HepG2 (cell line): ENCODE measurements around the gene SEMA3F. TPM values are rescaled to one million over a fixed set of nuclear protein-coding genes. Genes with fewer than 3 reads are reported as not detected.
A peak's percentile ranks its signal among the peaks of the same experiment; 100 is the strongest.

Source experiments
- ARHGAP35 ChIP-seq: sonication (generic); formaldehyde crosslinking; IDR thresholded peaks from 2 replicates; pipeline ENCODE4 v1.9.0; 2022; ENCODE audit warnings: mild to moderate bottlenecking, inconsistent platforms, moderate library complexity, missing genetic modification reagents, borderline replicate concordance
- ATF5 ChIP-seq: sonication (generic); formaldehyde crosslinking; IDR thresholded peaks from 2 replicates; pipeline ENCODE4 v1.4.0; 2020; ENCODE audit warnings: mild to moderate bottlenecking, low read depth, missing genetic modification reagents
- CBX5 ChIP-seq: sonication (generic); formaldehyde crosslinking; IDR thresholded peaks from 2 replicates; pipeline ENCODE4 v1.4.0; 2020; ENCODE audit warnings: missing genetic modification reagents, borderline replicate concordance
- DNMT3B ChIP-seq: conservative IDR thresholded peaks from 2 replicates; pipeline ENCODE4 v1.6.1; 2016; ENCODE audit warnings: missing biosample characterization, control low read depth
- DPF2 ChIP-seq: sonication (generic); formaldehyde crosslinking; IDR thresholded peaks from 2 replicates; pipeline ENCODE4 v1.4.0; 2020; ENCODE audit warnings: mild to moderate bottlenecking, low read depth, missing genetic modification reagents, borderline replicate concordance
- FOSL2 ChIP-seq: sonication (generic); formaldehyde crosslinking; IDR thresholded peaks from 2 replicates; pipeline ENCODE4 v1.4.0; 2020; ENCODE audit warnings: missing genetic modification reagents
- GTF3A ChIP-seq: sonication (generic); formaldehyde crosslinking; conservative IDR thresholded peaks from 2 replicates; pipeline ENCODE4 v1.4.0; 2020; ENCODE audit warnings: mild to moderate bottlenecking, missing genetic modification reagents
- HBP1 ChIP-seq: IDR thresholded peaks from 2 replicates; pipeline ENCODE4 v1.6.1; 2016; ENCODE audit warnings: low read depth, control low read depth
- MTA3 ChIP-seq: sonication (generic); formaldehyde crosslinking; IDR thresholded peaks from 2 replicates; pipeline ENCODE4 v1.4.0; 2020; ENCODE audit warnings: missing genetic modification reagents
- SMAD9 ChIP-seq: sonication (generic); formaldehyde crosslinking; IDR thresholded peaks from 2 replicates; pipeline ENCODE4 v1.5.1; 2020; ENCODE audit warnings: mild to moderate bottlenecking, missing genetic modification reagents
- SRSF4 ChIP-seq: fragments of 200-400 bp; formaldehyde crosslinking; IDR thresholded peaks from one replicate; pipeline ENCODE4 v1.6.1; 2018; ENCODE audit warnings: mild to moderate bottlenecking, low read depth, low read length, moderate library complexity; ENCODE audit not compliant: poor library complexity, severe bottlenecking
- ZBED4 ChIP-seq: sonication (generic); formaldehyde crosslinking; IDR thresholded peaks from 2 replicates; pipeline ENCODE4 v1.4.0; 2020; ENCODE audit warnings: missing genetic modification reagents, borderline replicate concordance
- ZC3H4 ChIP-seq: sonication (generic); formaldehyde crosslinking; IDR thresholded peaks from 2 replicates; pipeline ENCODE4 v1.4.0; 2020; ENCODE audit warnings: missing genetic modification reagents, borderline replicate concordance
- ZNF234 ChIP-seq: sonication (generic); formaldehyde crosslinking; conservative IDR thresholded peaks from 2 replicates; pipeline ENCODE4 v1.5.1; 2020; ENCODE audit warnings: mild to moderate bottlenecking, missing genetic modification reagents
- ZNF431 ChIP-seq: sonication (generic); formaldehyde crosslinking; IDR thresholded peaks from 2 replicates; pipeline ENCODE4 v1.9.0; 2022; ENCODE audit warnings: missing genetic modification reagents, low read depth, mild to moderate bottlenecking, borderline replicate concordance
- ZNF772 ChIP-seq: sonication (generic); formaldehyde crosslinking; IDR thresholded peaks from 2 replicates; pipeline ENCODE4 v1.5.0; 2020; ENCODE audit warnings: mild to moderate bottlenecking, missing genetic modification reagents
- polyA plus RNA-seq, 8 experiments: library from polyadenylated mRNA; depleted of rRNA in 3 of 8; stranded (reverse) in 7 of 8; unstranded in 1 of 8; fragments of >200 nt; fragmentation: Illumina TruSeq in 4 of 8; extraction: Trizol in 4 of 8; gene quantifications; 2 replicates each; pipeline versions ENCODE4 v1.2.1 to v1.2.3, GENCODE V29; 2011 to 2016; ENCODE audit warnings: low read depth in 4 of 8, missing spikeins in 1 of 8, mixed read lengths in 1 of 8; ENCODE audit not compliant: insufficient read depth in 1 of 8
- total RNA-seq, 5 experiments: library from RNA; depleted of rRNA; stranded (reverse); fragments of >200 nt; fragmentation: Illumina TruSeq; extraction: Trizol; gene quantifications; 2 replicates each; pipeline ENCODE4 v1.2.3, GENCODE V29; 2016; ENCODE audit warnings: low read depth in 1 of 5
- TF ChIP-seq, protein P1 (sequence below): sonication (generic); formaldehyde crosslinking; IDR thresholded peaks from 2 replicates; pipeline ENCODE4 v1.4.0; 2020; ENCODE audit warnings: mild to moderate bottlenecking, missing genetic modification reagents
- TF ChIP-seq, protein P2 (sequence below): sonication (generic); formaldehyde crosslinking; IDR thresholded peaks from 2 replicates; pipeline ENCODE4; 2020; ENCODE audit warnings: missing genetic modification reagents, mild to moderate bottlenecking, borderline replicate concordance

Gene SEMA3F
- total and polyA plus RNA-seq, 2 of the 13 experiments (the other 11 are each of a cell fraction or from before 2014, with no cell fraction given) = 7.6 to 17.2 TPM

GRCh38 chr3:50208677-50209344 is 53.7 kb downstream of the SEMA3F start (continued):
- TF ChIP-seq, protein P1, sequence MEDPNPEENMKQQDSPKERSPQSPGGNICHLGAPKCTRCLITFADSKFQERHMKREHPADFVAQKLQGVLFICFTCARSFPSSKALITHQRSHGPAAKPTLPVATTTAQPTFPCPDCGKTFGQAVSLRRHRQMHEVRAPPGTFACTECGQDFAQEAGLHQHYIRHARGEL (CRISPR knock-in tag) = no peak
- TF ChIP-seq GTF3A (CRISPR knock-in tag) = no peak
- TF ChIP-seq CBX5 (CRISPR knock-in tag) = no peak; the same call in 1 of the 2 replicates
- TF ChIP-seq ATF5 (CRISPR knock-in tag) = no peak
- TF ChIP-seq ZNF431 (CRISPR knock-in tag) = no peak; the same call in 1 of the 2 replicates
- no peak for TF ChIP-seq ZC3H4 (CRISPR knock-in tag)
- no peak for TF ChIP-seq HBP1 (CRISPR knock-in tag)
- TF ChIP-seq ZNF772 (CRISPR knock-in tag) = peak; percentile 61; the same call in 1 of the 2 replicates
- no peak for TF ChIP-seq ZNF234
- TF ChIP-seq DNMT3B (CRISPR knock-in tag) = no peak
- no peak for TF ChIP-seq SMAD9 (CRISPR knock-in tag)
- peak; percentile 95; the same call in 1 of the 2 replicates for TF ChIP-seq DPF2
- peak; percentile 95 for TF ChIP-seq ZBED4
- TF ChIP-seq, protein P2, sequence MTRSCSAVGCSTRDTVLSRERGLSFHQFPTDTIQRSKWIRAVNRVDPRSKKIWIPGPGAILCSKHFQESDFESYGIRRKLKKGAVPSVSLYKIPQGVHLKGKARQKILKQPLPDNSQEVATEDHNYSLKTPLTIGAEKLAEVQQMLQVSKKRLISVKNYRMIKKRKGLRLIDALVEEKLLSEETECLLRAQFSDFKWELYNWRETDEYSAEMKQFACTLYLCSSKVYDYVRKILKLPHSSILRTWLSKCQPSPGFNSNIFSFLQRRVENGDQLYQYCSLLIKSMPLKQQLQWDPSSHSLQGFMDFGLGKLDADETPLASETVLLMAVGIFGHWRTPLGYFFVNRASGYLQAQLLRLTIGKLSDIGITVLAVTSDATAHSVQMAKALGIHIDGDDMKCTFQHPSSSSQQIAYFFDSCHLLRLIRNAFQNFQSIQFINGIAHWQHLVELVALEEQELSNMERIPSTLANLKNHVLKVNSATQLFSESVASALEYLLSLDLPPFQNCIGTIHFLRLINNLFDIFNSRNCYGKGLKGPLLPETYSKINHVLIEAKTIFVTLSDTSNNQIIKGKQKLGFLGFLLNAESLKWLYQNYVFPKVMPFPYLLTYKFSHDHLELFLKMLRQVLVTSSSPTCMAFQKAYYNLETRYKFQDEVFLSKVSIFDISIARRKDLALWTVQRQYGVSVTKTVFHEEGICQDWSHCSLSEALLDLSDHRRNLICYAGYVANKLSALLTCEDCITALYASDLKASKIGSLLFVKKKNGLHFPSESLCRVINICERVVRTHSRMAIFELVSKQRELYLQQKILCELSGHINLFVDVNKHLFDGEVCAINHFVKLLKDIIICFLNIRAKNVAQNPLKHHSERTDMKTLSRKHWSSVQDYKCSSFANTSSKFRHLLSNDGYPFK (CRISPR knock-in tag) = peak; percentile 51; the same call in 1 of the 2 replicates
- no peak for TF ChIP-seq SRSF4
- no peak for TF ChIP-seq ARHGAP35 (CRISPR knock-in tag)
- peak; percentile 71 for TF ChIP-seq FOSL2
- TF ChIP-seq MTA3 = no peak
